NB4 (cell line): Measurements from ENCODE around the gene ISY1.

Source experiments
- DNase-seq: peaks from one replicate; pipeline ENCODE4 v3.0.0; 2010; ENCODE audit warnings: low read depth
- H3K4me3 ChIP-seq: one replicate; pipeline ENCODE4 v1.5.1; 2011; ENCODE audit warnings: mild to moderate bottlenecking, low read depth, low read length, moderate library complexity
- CTCF ChIP-seq: IDR thresholded peaks from one replicate; pipeline ENCODE4 v1.5.1; 2012; ENCODE audit warnings: low read depth, low read length
- MAX ChIP-seq: IDR thresholded peaks from 2 replicates; pipeline ENCODE4 v1.6.1; 2011; ENCODE audit warnings: low read depth, low read length
- MYC ChIP-seq: IDR thresholded peaks from 2 replicates; pipeline ENCODE4 v1.6.1; 2011; ENCODE audit warnings: low read depth, low read length
- POLR2A ChIP-seq: IDR thresholded peaks from 2 replicates; pipeline ENCODE4 v1.6.1; 2011; ENCODE audit warnings: mild to moderate bottlenecking; ENCODE audit not compliant: insufficient read length; ENCODE audit errors: extremely low read depth

ISY1 gene

GRCh38 chr3:129130291-129130813, 30.5 kb downstream of the ISY1 start:
- TF ChIP-seq MAX (no peak), POLR2A (no peak), MYC (no peak), CTCF (no peak)
- no peak overlapping the region for H3K4me3 ChIP-seq
- DNase-seq: no peak

GRCh38 chr3:129128357-129129155, 32.3 kb downstream of the ISY1 start:
- DNase-seq: no peak
- TF ChIP-seq MAX: no peak
- no peak for TF ChIP-seq POLR2A
- no peak for TF ChIP-seq CTCF
- no peak for TF ChIP-seq MYC
- H3K4me3 ChIP-seq: no peak overlapping the region

GRCh38 chr3:129126726-129127280, 34.1 kb downstream of the ISY1 start:
- TF ChIP-seq MYC: no peak
- no peak for TF ChIP-seq POLR2A
- TF ChIP-seq CTCF: no peak
- no peak for TF ChIP-seq MAX
- no peak for DNase-seq
- H3K4me3 ChIP-seq: no peak overlapping the region

- peak; percentile 83 for DNase-seq
- no peak overlapping the region for H3K4me3 ChIP-seq
- TF ChIP-seq MYC (no peak), CTCF (no peak), MAX (no peak), POLR2A (no peak)
Measured at GRCh38 chr3:129123314-129124060, 37.4 kb downstream of the ISY1 start.

GRCh38 chr3:129122412-129123011, 38.4 kb downstream of the ISY1 start:
- peak; percentile 17 for DNase-seq
- H3K4me3 ChIP-seq: no peak overlapping the region
- no peak for TF ChIP-seq POLR2A
- no peak for TF ChIP-seq CTCF
- TF ChIP-seq MYC: no peak
- TF ChIP-seq MAX: no peak
